ENCODE data around the gene PER2.
"Not testable (repeated sequence)": the region's sequence is repeated elsewhere in the genome, so short reads cannot be mapped to it uniquely, and the experiment has no call there.

The PER2 gene

GRCh38 chr2:238287737-238288649, at the start of gene PER2:
Gene PER2, minus strand, starts transcription at chr2:238288610. Its CDS starts 10,674 bp downstream, at chr2:238277936.
- DNase-seq, result peak; percentile 80

GRCh38 chr2:238337846-238338245, 49.4 kb upstream of the PER2 start:
- DNase-seq, result no peak

DNA sequence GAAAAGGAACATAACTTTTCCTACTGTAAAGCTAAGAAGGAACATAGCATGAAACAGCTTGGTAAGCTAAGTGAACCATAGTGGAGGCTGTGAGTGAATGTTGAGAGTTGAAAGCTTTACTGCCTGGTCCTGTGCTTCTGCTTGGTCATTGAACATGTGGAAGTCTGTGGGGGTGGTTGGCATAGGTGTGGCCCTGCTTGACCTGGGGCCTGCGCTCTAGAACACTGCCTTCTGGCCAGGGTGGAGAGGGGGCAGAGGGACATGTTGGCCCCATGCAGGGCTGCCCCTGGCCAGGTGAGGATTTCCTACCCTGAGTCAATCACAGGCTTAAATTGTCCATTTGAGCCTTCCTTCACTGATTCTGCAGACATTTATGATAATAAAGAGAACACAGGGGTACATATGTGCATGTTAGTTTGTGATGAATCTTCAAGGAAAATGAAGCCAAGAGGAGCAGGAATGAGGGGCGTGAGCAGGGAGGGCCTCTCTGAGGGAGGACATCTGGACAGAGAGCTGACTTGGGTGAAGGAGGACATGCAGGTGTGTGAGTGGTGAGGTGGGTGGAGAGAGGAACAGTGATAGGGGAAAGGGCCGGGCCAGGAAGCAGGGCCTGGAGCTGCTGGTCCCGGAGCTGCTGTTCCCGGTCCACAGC, 48.5 kb upstream of the PER2 start:
- DNase-seq, result no peak

DNA sequence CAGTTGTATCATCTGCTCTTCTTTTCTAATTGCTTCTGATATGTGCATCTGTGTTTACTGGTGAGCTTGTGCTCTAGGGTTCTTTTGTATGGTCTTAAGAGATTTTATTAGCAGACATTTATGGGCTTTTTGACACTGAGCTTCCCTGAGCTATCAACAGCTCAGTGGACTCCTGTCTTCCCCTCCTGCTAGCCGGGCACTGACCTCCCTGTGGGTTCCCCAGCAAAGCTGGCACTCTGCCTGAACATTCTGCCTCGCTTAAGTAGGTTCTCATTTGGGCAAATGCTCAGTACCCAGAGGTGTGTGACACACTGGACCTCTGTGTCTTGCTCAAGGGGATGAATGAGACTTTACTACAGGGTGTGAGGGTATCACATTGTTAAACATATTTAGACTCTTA, 47.7 kb upstream of the PER2 start:
- peak; percentile 51 for DNase-seq

DNA sequence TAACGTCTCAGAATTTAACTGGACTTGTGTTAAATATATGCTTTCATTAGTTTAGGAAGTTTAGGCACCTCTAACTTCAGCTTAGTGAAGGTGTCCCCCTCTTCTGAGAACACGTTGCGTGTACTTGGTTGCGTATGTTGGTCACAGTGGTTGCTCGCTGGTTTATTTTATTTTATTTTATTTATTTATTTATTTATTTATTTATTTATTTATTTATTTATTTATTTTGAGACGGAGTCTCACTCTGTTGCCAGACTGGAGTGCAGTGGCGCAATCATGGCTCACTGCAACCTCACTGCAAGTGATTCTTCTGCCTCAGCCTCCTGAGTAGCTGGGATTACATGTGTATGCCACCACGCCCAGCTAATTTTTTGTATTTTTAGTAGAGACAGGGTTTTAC, 47.2 kb upstream of the PER2 start:
- DNase-seq, result not testable (repeated sequence)

GRCh38 chr2:238334885-238335284, 46.5 kb upstream of the PER2 start:
- DNase-seq, result no peak

GRCh38 chr2:238331916-238332315, 43.5 kb upstream of the PER2 start:
- DNase-seq, result no peak

DNA sequence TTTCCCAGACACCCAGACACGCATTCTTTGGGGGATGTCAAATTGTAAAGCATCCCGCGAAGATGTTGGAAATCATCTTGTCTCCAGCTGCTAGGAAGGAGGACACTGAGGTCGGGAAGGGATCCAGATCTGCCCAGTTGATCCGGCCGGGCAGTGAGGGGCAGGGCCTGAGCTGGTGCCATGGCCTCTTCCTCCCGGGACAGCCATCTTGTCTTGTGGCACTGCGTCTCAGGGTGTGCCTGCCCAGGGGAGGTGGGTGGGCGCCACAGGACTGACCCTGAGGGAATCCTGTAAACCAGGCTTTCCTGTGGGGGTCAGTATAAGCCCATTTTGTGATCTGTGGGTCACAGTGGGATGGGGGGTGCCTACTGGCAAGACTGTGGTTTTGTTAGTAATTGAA, 42.0 kb upstream of the PER2 start:
- no peak for DNase-seq

DNA sequence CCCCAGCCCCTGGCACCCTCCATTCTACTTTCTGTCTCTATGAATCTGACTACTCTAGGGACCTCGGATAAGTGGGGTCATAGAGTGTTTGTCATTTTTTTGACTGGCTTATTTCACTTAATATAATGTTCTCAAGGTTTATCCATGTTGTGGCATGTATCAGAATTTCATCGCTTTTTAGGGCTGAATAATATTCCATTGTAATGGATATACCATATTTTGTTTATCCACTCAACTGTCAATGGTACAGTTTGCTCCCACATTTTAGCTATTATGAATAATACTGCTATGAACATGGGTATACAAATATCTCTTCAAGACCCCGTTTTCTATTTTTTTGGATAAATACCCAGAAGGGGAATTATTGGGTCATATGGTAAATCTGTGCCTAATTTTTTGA, 39.3 kb upstream of the PER2 start:
- no peak for DNase-seq

GRCh38 chr2:238326801-238327365, 38.5 kb upstream of the PER2 start:
- DNase-seq, result no peak

DNA sequence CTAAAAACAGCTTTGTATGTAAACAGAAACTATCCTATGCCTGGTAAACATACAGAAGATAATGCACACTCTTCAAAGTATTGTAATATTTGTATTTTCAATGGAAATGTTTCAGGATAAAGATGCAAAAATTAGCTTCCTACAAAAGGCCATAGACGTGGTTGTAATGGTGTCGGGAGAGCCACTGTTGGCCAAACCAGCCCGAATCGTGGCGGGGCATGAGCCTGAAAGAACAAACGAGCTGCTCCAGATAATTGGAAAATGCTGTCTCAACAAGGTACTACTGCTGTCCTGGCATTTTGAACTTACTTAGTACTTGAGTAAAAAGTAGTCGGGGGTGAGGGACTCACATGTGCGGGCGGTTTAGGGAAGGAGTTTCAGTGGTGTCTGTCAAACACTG, 37.3 kb upstream of the PER2 start:
- no peak for DNase-seq

DNA sequence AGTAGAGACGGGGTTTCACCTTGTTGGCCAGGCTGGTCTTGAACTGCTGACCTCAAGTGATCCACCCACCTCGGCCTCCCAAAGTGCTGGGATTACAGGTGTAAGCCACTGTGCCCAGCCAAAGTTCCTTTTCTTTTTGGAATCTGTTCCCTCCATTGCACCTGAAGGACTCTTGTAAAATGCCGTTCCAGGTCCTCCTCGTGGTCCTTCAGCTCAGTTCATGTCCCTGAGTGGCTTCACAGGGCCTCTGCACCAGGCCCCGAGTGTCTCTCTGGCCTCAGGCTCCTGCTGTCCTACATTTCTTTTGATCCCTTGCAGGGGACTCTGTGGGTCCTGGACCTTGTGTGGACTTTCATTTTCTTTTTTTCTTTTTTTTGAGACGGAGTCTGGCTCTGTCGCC, 35.8 kb upstream of the PER2 start:
- not testable (repeated sequence) for DNase-seq

DNA sequence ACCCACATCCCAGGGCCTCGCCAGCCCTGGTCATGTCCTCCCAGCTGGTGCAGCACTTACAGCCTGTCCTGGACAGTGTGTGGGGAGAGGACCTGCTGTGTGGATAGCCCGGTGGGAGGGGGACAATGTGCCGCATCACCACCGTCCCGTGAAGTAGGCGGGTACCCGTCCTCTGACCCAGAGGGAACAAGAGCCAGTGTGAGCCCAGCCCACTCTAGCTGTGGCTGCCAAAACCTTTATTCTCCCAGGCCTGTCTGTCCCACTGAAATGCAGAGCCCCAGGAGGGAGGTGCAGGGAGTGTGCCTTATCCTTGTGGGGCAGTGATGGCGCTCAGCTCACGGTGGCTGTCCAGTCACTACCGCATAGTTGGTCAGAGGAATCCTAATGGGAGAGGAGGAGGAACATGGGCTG, 33.6 kb upstream of the PER2 start:
- DNase-seq, result no peak

DNA sequence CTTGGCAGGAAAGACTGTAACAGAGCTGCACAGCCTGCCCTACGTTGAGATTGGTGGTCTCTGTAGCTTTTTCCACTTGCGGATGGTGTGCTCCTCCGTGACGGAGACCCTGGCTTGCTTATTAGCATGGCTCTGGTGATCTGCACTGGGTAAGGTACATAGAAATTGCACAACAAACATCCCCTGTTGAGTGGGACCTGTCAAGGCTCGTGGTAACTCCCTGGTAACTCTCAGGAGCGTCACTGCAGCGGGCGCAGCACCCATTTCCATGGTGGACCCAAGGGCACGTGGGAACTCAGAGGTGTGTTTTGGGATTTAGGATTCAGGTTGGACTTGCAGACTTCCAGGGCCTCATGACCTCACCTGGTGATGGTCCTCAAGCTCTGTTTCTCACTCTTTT, 33.1 kb upstream of the PER2 start:
- DNase-seq, result peak; percentile 19

DNA sequence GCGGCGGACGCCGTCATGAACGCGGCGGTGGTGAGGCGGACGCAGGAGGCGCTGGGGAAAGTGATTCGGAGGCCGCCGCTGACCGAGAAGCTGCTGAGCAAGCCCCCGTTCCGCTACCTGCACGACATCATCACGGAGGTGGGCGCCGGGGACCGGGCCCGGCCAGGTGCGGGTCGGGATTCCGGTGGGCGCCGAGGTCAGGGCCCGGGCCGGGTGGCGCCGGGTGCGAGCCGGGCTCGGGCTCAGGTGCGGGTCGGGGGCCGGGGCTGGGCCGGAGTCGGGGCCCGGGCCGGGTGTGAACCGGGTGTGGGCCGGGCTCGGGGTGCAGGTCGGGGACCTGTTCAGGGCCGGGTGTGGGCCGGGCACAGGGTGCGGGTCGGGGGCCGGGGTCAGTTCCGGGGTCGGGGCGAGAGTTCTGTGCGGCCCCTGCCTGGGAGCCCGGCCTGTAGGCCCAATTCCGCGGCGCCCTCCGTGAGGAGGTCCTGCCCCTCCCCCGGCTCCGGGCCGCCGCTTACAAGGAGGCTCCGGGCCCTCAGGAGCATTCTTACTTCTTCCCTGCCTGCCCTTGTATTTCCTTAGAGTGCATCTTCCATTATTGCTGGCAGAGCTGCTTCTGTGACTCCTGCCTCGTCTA, 32.4 kb upstream of the PER2 start:
- no peak for DNase-seq

- DNase-seq, result peak; percentile 93
Measured at GRCh38 chr2:238320246-238320647, 31.8 kb upstream of the PER2 start, which contains the start of gene TRAF3IP1. Gene TRAF3IP1, plus strand, starts transcription at chr2:238320518. Its CDS starts 145 bp downstream, at chr2:238320663.

DNA sequence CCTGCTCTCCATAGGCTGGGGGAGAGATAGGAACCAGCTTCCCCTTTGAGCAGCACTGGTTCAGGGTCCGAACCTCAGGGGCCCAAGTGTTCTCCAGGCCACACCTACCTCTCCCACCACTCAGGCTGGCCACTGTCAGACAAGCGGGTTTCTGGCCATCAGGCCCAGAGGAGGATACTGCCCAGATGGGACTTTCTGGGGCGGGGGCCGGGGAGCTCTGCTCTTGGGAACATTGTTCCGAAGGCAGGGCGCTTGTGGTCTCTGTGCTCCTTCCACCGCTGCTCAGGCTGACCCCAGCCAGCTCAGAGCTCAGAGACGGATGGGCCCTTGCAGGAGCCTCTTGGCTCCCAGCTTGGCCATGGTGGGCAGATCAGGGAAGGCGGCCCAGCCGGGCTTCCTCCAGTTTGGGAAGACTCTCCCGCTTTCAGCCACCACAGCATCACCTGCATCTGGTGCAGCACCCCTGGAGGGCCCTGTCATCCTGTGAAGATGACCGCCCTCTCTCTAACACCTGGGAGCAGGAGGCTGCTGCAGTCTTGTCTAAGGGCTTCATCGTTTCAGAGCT, 26.7 kb upstream of the PER2 start:
- no peak for DNase-seq

GRCh38 chr2:238314576-238314975, 26.2 kb upstream of the PER2 start:
- DNase-seq, result no peak

DNA sequence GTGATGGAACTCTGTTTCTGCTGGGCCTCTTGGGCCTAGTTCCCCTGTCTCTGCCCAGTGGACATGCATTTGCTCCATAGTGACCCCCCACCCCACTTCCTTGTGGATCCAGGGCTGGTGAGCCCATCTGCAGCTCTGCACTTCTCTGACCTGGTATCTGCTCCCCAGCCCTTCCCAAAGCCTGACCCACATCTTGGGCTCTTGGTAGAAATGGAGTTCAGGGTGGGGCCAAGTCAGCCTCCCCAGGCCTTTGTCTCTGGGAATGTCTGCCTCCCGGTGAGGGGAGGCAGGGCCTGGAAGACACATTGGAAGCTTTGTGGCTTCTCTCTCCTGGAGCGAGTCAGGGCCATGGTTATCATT, 25.6 kb upstream of the PER2 start:
- no peak for DNase-seq

- DNase-seq, result no peak
Measured at GRCh38 chr2:238313289-238313990, 25.0 kb upstream of the PER2 start.

GRCh38 chr2:238310721-238311120, 22.3 kb upstream of the PER2 start:
- DNase-seq, result not testable (repeated sequence)

GRCh38 chr2:238308177-238308576, 19.8 kb upstream of the PER2 start:
- peak; percentile 14 for DNase-seq

DNA sequence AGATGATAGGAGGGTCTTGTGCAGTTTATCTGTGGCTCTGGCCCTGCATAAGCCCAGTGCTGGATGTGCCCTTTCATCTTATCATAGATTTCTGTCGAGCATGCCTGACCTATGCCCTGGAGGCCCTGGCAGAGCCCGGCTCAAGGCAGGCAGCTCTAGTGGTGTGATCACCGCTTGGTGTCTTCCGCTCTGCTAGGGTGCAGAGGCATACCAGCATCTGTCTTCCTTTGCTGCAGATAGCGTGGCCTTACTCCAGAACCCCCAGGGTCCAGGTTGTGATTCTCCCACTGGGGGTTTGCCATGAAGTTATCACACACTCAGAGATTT, 18.2 kb upstream of the PER2 start:
- no peak for DNase-seq

All from NCI-H69 (cell line).